ENCODE results near the gene RASSF1. TPM values are rescaled to one million over a fixed set of nuclear protein-coding genes. Genes with fewer than 3 reads are reported as not detected.

RASSF1 gene
- total RNA-seq, 1 experiment from 2014 or later, result 15.8 TPM

GRCh38 chr3:50380405-50381085, 39.9 kb upstream of the RASSF1 start:
- H3K79me1 ChIP-seq (ENCODE audit: insufficient read depth, low read depth, low read length, poor library complexity, severe bottlenecking), result no peaks in the 10 kb centered on the region
- no peak overlapping the region for H2BK15ac ChIP-seq (ENCODE audit: low read depth, low read length)
- H2BK5ac ChIP-seq (ENCODE audit: insufficient read length, low read length), result no peak overlapping the region
- no peak overlapping the region for H2BK120ac ChIP-seq (ENCODE audit: low read depth, low read length, poor library complexity, severe bottlenecking)
- DNase-seq, result no peak
- no peaks in the 10 kb centered on the region for H3K4me1 ChIP-seq (ENCODE audit: insufficient read depth, low read length)
- no peak overlapping the region for H4K5ac ChIP-seq (ENCODE audit: insufficient read length, low read depth, low read length)
- no peak overlapping the region for H3K18ac ChIP-seq (ENCODE audit: insufficient read length, low read depth, low read length)
- Mint-ChIP-seq H3K4me1 (peaks cover 9 to 21% of the 10 kb centered on the region in 2 experiments; a peak in 3 of 4 replicates), H3K4me3 (no peak overlapping the region), H3K27ac (no peak overlapping the region; a peak in 1 of 7 replicates), H3K36me3 (ENCODE audit: insufficient read depth in 1 of 3, low read depth in 3 of 3) (peaks cover 0 to 4% (median 0%) of the 10 kb centered on the region in 3 experiments; a peak in 1 of 7 replicates), H3K27me3 (ENCODE audit: low read depth) (peaks cover 5% of the 10 kb centered on the region), H3K9me3 (no peaks in the 10 kb centered on the region)
- H2AFZ ChIP-seq (ENCODE audit: low read length), result no peak overlapping the region
- no peak overlapping the region for H3T11ph ChIP-seq (ENCODE audit: low read length)
- H2BK20ac ChIP-seq (ENCODE audit: low read depth, low read length, poor library complexity, severe bottlenecking), result no peak overlapping the region
- no peak overlapping the region for H3K4me2 ChIP-seq (ENCODE audit: insufficient read depth, insufficient read length, low read length)
- H3K79me2 ChIP-seq (ENCODE audit: insufficient read depth, low read length), result no peaks in the 10 kb centered on the region
- H3K14ac ChIP-seq (ENCODE audit: insufficient read depth, low read length), result no peak overlapping the region; the same call in 1 of the 2 replicates
- H3K27ac ChIP-seq (ENCODE audit: insufficient read length, low read depth, low read length), result no peak overlapping the region
- H4K91ac ChIP-seq (ENCODE audit: insufficient read length, low read depth, low read length), result no peak overlapping the region
- H3K4ac ChIP-seq (ENCODE audit: low read depth, low read length), result no peak overlapping the region
- H3K27me3 ChIP-seq (ENCODE audit: insufficient read depth, low read length), result no peaks in the 10 kb centered on the region
- no peak overlapping the region for H3K23ac ChIP-seq (ENCODE audit: insufficient read length, low read depth, low read length)
- H3K56ac ChIP-seq (ENCODE audit: insufficient read length, low read depth, low read length), result no peak overlapping the region
- no peaks in the 10 kb centered on the region for H3K23me2 ChIP-seq (ENCODE audit: insufficient read length, low read depth, low read length, poor library complexity, severe bottlenecking)
- no CpG with 5 or more reads among the region's 17 CpGs for WGBS (ENCODE audit: extremely low coverage, insufficient read length, low lambda C conversion rate)
- H3K9me3 ChIP-seq (ENCODE audit: control insufficient read depth, low read depth, low read length), result no peaks in the 10 kb centered on the region
- TF ChIP-seq, protein P1, sequence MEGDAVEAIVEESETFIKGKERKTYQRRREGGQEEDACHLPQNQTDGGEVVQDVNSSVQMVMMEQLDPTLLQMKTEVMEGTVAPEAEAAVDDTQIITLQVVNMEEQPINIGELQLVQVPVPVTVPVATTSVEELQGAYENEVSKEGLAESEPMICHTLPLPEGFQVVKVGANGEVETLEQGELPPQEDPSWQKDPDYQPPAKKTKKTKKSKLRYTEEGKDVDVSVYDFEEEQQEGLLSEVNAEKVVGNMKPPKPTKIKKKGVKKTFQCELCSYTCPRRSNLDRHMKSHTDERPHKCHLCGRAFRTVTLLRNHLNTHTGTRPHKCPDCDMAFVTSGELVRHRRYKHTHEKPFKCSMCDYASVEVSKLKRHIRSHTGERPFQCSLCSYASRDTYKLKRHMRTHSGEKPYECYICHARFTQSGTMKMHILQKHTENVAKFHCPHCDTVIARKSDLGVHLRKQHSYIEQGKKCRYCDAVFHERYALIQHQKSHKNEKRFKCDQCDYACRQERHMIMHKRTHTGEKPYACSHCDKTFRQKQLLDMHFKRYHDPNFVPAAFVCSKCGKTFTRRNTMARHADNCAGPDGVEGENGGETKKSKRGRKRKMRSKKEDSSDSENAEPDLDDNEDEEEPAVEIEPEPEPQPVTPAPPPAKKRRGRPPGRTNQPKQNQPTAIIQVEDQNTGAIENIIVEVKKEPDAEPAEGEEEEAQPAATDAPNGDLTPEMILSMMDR (conservative IDR thresholded peaks at IDR 0.05), result no peak
- no peak overlapping the region for H3K9ac ChIP-seq (ENCODE audit: extremely low read depth, insufficient read length, low read length)
- no peak overlapping the region for H2BK12ac ChIP-seq (ENCODE audit: insufficient read length, low read depth, low read length)
- no peak overlapping the region for H2AK5ac ChIP-seq (ENCODE audit: insufficient read length, low read length)
- no peak overlapping the region for H4K8ac ChIP-seq (replicated peaks; ENCODE audit: insufficient read length, low read depth, low read length)
- no peaks in the 10 kb centered on the region for H4K20me1 ChIP-seq (ENCODE audit: control insufficient read depth, insufficient read depth, insufficient read length)
